Peyer's patch (tissue), 4 donors: Measurements from ENCODE around the gene MGA.

Experiments
- CTCF ChIP-seq, 6 experiments: fragments of 450-650 bp in 4 of 6; fragments of 200-600 bp in 2 of 6; sonication (generic) in 1 of 6; IDR thresholded peaks; one replicate each; pipeline ENCODE4 v1.5.1; 2017 to 2019; ENCODE audit warnings: antibody characterized with exemption in 6 of 6, mild to moderate bottlenecking in 3 of 6, moderate library complexity in 1 of 6
- POLR2A ChIP-seq, 2 donors: fragments of 450-650 bp; IDR thresholded peaks; one replicate each; pipeline ENCODE4 v1.5.1; 2017; ENCODE audit warnings: antibody characterized with exemption in 2 of 2, mild to moderate bottlenecking in 2 of 2, moderate library complexity in 2 of 2

- TF ChIP-seq CTCF (IDR thresholded peaks at IDR 0.05) (no peak), POLR2A (IDR thresholded peaks at IDR 0.05) (no peak)
Observed at GRCh38 chr15:41647262-41647661, 12.9 kb upstream of the MGA start.
